Kidney capillary endothelial cell (primary cell): ENCODE results near the gene ACSL5.
"Not testable (repeated sequence)": the region's sequence is repeated elsewhere in the genome, so short reads cannot be mapped to it uniquely, and the experiment has no call there.

Source experiments
- DNase-seq: peaks from one replicate; pipeline ENCODE4 v3.0.0-alpha.2; 2018; ENCODE audit warnings: low spot score

The ACSL5 gene

DNA sequence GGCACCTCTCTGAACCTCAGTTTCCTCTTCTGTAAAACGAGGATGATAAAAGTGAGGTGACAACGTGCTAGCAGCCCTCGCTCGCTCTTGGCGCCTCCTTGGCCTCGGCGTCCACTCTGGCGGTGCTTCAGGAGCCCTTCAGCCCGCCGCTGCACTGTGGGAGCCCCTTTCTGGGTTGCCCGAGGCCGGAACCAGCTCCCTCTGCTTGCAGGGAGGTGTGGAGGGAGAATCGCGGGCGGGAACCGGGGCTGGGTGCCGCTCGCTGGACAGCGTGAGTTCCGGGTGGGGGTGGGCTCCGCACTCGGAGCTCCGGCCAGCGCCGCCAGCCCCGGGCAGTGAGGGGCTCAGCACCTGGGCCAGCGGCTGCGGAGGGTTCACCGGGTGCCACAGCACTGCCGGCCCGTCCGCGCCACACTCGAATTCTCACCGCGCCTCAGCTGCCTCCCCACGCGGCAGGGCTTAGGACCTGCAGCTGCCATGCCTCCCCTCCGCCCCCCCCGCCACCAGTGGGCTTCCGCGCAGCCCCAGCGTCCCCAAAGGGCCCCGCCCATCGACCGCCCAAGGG is 24.3 kb upstream of the ACSL5 start:
- DNase-seq = no peak

DNA sequence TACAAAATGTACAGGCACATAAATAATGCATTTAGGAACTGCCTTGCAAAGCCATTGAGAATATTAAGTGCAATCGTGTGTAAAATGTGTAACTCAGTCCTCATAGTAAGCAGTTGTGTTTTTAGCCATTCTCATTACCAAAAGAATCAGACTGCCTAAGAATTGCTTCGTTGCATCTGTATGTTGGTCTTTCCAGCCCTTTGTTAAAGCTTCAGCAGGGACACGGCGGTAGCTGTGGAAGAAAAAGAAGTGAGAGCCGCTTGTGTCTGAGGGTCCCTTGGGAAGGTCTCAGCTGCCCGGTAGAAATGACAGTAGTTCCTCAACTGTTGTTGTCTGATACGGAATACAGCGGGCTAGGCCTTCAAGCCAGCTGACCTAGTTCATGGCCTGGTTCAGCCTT is 22.8 kb upstream of the ACSL5 start:
- no peak for DNase-seq

DNA sequence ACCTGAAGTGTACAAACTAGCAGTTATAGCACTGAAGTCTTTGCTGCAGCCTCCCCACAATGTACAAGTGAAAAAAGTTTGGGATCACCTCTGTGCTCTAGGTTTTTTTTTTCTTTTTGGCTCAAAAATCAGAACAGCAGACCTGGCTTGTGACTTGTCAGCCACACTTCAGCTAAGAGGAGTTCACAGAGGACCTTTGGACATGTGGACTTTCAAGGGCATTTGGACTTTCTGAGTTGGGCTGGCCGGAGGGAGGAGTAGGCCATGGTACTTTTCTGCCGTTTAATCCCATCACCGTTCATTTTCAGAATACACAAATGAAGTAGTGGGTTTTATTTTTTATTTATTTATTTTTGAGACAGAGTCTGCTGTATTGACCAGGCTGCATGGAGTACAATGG is 21.9 kb upstream of the ACSL5 start:
- DNase-seq = no peak

DNA sequence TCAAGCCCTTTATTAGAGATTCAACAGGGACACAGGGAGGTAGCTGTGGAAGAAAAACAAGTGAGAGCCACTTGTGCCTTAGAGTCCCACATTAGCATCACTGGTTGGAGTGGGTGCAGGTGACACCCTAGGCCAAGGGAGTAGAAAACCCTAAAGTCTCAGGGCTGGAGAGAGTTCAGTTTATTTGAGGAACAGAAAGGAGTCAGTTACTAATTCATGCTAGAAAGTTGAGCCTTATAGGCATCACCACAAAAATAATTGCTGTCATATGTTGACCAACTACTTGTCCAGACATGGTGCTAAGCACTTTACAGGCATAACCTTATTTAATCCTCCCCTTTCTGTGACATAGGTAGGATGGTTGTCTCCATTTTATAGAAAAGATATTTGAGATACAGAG is 20.9 kb upstream of the ACSL5 start:
- DNase-seq = no peak

DNA sequence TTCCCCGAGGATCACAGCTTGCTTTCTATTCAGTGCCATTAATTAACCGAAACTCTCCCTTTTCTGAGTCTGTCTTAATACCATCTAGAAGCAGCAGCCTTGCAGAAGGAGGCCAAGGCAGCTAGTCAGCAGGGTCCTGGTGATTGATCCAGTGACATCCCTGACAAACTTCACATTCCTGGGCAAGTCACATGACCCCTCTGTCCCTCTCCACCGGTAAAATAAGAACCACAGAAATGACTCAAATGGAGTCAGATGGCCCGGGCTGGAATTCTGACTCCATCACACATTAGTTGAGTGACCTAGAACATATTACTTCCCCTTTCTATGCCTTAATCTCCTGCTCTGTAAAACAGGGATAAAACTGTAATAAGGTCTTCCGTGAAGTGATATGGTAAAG is 17.2 kb upstream of the ACSL5 start:
- no peak for DNase-seq

DNA sequence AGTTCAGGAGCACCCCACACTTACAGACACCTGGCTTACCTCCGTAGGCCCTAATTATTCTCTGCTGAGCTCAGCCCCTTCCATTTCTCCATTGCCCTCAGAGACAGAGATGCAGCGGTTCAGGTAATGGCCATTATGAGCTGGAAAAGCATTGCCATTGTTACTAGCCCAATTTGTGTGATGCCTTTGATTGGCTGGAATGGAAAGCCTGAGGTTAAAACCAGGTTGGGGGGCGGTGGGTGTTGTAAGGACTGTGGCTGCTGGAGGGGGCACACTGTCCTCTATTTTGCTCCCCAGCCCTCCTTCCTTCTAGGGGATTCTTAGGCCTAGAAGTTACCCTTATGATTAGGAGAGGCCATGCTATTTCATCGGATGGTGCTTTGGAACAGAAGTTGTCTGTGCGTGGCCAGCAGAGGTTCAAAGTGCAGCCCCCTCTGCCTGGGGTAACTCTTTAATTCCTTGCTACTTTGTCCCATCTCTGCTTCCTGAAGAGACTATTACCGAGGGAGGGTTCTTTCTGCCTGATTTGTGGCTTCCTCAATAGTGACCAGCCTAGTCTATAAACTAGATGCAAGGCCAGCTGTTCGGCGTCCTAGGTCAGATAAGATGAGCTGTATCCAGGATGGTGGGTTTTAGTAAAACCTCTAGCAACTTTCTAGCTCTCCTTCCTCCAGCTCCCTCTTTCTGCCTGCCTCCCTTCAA is 14.2 kb upstream of the ACSL5 start:
- DNase-seq = no peak

DNA sequence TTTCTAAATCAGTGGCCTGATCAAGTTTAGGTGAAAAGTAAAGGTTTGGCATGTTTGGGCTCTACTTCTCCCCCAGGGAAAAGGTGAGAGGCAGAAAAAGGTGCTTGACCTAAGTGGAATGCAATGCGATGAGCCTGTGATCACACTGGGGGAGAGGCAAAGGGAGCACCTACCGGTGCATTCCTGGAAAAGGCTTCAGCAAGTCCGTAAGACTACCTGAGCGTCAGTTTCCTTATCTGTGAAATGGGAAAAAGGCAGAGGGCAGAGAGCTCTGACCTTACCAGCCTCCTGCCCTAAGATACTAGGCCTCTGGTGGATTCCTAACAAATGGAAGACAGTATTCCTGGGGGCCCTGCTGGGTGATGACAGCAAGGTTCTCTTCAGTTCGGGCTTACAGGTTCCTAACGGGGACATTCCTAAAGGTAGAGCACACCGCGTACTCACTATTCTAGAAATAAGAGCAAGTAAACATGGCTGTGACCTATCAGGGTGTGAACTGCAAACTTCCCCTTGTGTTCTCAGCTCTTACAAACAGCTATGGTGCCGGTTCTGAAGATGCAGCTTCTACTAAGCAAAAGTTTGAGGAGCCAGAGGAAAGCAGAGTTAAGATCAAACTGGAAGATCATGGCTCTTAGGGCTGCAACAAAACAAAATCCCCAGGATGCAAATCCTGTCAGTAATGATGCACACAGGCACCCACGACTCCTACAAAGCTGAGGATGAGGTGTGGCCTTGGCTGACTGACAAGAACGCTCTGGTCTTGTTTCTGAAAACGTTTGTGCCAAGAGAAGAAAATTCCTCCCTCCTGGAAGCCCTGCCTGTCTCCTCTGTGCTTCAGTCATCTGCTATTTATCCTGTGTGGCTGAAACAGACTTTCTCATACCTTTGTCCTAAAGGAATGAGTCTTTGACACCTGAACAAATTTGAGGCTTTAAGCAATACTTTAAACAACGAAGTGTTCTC is 13.3 kb upstream of the ACSL5 start:
- DNase-seq = no peak

DNA sequence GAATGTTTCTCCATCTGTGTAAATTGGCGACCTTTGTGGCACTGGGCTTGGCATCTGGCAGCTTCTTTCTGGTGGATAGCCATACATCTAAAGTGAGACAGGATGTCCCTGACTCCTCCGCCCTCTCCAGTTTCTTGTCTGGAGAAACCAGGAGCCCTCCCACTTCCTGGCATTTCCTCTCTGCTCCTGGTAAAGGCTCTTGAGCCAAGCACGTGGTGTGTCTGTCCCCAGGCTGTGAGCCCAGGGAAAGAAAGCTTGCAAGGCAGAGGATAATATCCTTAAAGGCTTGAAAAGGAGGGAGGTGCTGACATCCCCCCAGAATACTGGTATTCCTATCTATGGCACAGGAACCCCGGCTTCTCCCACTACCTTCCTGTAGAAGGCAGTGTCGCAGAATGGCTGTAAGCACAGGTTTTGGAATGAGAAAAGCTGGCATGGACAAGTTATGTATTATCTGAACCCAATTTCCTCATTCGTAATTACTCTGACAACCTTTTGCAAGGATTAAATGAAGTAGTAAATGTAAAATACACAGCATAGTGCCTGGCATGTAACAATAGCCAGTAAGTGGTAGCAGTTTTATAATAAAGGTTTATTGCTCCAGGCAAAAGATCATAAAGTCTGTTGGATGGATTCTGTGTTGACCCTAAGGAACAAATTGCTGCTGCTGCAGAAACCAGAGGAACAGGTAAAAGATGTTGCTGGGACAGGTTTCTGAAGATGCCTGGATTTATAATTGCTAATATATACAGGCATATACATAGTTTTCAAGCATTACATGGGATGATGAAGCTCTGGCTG is 11.8 kb upstream of the ACSL5 start:
- DNase-seq = peak; percentile 93

DNA sequence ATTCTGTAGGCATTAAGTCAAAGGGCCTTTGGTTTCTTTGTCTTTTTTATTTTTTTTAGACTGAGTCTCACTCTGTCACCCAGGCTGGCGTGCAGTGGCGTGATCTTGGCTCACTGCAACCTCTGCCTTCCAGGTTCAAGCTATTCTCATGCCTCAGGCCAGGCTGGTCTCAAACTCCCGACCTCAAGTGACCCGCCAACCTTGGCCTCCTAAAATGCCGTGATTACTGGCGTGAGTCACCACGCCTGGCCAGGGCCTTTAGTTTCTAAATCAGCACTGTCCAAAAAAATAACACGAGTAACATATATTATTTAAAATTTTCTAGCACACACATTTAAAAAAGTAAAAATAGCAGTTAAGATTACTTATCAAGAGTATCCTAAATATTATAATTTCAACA is 11.1 kb upstream of the ACSL5 start:
- DNase-seq = no peak

DNA sequence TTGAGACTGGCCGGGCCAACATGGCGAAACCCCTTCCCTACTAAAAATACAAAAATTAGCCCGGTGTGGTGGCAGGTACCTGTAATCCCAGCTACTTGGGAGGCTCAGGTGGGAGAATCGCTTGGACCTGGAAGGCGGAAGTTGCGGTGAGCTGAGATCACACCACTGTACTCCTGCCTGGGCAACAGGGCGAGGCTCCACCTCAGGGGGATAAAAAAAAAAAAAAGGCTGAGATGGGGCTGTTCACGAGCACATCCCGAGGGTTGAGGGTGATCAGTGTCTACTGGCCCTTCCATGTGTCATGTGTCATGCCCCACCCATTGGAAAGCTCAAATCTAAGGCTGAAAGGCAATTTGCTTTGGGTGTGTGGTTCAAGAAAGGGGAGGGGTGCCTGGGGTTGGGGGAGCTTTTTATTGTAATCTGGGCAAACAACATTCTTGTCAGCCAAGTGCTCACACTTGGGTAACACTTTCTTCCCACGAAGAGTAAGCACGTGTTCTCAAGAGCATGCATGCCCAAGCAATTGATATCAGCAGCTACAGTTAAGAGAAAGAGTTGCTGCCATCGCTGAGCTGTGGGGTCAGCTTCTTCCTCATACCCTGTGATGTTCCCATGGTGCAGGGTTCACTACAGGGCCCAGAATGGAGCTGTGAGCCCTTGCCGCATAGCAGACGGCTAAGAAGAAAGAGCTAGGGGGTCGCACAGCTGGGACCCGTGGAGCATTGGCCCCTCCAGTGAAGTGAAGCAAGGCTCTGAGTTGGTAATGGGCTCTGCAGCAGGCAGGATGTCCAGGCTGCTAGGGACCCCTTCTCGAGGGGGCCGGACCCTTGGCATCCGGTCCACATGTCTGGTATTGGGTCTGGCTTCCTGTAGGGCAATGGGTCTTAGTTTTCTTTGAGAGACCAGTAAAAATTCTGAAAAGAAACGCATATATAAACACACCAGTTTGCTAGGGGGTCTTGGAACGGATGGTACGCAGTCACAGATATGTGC is 9.9 kb upstream of the ACSL5 start:
- no peak for DNase-seq

DNA sequence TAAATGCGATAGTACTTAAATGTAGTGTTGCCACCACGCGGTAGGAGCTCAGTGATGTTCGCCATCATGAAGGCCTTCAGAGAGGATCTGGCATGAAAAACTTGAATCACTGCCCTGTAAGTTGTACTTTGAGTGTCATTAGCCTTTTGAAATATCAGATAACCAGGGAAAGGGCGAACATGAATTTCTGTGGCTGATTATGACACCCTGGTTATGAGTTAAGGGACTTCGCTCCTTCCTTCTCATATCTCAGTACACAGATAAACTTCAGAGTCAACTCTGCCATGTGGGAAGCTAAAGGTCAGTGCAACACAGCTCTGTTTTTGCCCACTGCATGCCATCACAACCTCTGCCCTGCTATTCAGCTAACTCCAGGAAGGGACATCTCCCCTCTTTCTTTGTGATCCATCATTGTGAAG is 8.9 kb upstream of the ACSL5 start:
- no peak for DNase-seq

DNA sequence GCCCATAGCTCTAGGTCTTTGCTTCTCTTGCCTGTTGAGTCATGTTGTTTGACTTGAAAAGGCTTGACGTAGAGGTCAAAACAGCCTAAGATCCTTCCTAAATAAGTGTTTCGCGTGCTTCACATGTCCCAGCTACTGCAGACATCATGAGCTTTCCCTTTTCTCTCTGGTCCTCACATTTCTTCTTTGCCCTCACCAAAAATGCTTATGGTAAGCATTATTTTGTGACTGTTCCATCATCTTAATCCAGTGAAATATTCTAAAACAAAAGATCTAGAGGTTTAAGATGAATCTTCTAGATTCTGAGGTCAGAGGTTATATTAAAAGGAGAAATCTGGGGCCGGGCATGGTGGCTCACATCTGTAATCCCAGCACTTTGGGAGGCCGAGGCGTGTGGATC is 8.5 kb upstream of the ACSL5 start:
- DNase-seq = no peak

DNA sequence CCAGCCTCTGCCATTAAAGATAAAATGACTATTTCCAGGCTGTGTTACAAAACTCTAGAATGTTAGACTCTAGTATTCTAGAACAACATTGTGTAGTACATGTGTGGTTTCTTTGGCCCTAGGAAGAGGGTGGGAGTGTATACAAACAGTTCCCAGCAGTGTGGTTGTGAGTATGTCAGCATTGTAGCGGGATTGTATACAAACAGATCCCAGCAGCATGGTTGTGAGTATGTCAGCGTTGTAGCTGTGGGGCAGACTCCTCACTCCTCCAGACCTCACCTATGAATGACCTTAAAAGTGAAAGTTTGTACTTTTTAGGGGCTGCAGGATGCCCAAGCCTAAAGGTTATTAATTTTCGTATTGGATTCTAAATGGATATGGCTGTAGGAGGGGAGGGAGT is 6.9 kb upstream of the ACSL5 start:
- DNase-seq = no peak

DNA sequence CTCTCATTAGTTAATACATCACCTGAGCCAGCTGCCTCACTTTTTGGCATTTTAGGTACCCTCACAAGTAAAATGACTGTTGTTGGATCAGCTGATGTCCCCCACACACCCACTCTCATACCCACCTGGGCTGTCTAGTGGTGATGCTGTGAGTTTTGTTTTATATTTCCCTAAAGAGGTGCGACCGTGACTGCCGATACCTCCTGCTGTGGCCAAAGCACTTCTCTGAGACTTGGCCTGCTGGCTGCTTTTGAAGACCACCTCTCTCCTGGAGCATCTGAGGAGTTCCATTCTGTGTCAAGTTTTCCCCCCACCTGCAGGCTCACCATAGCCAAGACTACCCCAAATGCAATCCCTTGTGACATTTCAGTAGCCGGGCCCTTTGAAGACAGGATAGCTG is 6.4 kb upstream of the ACSL5 start:
- DNase-seq = no peak

DNA sequence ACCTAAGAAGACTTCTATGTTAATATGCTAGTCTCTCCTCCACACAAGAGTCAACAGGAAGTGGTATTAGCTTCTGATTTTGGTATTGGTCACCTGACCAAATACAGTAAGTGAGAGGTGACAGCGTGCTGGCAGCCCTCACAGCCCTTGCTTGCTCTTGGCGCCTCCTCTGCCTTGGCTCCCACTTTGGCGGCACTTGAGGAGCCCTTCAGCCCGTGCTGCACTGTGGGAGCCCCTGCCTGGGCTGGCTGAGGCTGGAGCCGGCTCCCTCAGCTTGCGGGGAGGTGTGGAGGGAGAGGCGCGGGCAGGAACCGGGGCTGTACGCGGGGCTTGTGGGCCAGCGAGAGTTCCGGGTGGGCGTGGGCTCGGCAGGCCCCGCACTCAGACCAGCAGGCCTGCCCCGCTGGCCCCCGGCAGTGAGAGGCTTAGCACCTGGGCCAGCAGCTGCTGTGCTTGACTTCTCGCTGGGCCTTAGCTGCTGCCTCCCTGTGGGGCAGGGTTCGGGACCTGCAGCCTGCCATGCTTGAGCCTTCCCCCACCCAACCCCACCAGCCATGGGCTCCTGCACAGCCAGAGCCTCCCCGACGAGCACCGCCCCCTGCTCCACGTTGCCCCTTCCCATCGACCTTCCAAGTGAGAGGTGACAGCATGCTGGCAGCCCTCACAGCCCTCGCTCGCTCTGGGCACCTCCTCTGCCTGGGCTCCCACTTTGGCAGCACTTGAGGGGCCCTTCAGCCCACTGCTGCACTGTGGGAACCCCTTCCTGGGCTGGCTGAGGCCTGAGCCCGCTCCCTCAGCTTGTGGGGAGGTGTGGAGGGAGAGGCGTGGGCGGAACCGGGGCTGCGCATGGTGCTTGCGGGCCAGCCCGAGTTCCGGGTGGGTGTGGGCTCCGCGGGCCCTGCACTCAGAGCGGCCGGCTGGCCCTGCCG is 4.2 kb upstream of the ACSL5 start:
- DNase-seq = no peak

DNA sequence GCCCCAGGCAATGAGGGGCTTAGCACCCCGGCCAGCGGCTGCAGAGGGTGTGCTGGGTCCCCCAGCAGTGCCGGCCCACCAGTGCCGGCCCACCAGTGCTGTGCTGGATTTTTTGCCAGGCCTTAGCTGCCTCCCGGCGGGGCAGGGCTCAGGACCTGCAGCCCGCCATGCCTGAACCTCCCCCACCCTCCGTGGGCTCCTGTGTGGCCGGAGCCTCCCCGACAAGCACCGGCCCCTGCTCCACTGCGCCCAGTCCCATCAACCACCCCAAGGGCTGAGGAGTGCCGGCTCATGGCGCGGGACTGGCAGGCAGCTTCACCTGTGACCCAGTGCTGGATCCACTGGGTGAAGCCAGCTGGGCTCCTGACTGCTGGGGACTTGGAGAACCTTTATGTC is 3.5 kb upstream of the ACSL5 start:
- no peak for DNase-seq

DNA sequence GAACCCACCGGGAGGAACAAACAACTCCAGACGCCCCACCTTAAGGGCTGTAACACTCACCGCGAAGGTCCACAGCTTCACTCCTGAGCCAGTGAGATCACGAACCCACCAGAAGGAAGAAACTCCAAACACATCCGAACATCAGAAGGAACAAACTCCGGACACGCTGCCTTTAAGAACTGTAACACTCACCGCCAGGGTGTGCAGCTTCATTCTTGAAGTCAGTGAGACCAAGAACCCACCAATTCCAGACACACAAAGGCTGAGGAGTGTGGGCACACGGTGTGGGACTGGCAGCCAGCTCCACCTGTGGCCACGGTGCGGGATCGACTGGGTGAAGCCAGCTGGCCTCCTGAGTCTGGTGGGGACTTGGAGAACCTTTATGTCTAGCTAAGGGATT is 2.6 kb upstream of the ACSL5 start:
- not testable (repeated sequence) for DNase-seq

DNA sequence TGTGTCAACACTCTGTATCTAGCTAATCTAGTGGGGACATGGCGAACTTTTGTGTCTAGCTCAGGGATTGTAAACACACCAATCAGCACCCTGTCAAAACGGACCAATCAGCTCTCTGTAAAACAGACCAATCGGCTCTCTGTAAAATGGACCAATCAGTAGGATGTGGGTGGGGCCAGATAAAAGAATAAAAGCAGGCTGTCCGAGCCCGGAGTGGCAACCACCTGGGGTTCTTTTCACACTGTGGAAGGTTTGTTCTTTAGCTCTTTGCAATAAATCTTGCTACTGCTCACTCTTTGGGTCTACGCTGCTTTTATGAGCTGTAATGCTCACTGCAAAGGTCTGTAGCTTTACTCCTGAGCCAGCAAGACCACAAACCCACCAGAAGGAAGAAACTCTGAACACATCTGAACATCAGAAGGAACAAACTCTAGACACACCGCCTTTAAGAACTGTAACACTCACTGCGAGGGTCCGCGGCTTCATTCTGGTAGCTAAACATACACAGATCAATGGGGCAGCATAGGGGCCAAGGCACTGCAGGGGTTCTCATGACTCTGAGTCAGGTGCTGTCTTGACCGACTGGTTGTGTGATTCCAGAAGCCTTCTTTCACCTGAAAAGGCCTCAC is 1.6 kb upstream of the ACSL5 start:
- DNase-seq = not testable (repeated sequence)
